HepG2 (cell line): ENCODE results near the gene AMIGO2. TPM values are rescaled to one million over a fixed set of nuclear protein-coding genes. Genes with fewer than 3 reads are reported as not detected.

Source experiments
- ATAC-seq: fragments of 200-7000 bp; cut with Tn5 transposase; 3 replicates; pipeline ENCODE4 v1.9.1; 2020; ENCODE audit warnings: mild to moderate bottlenecking, moderate library complexity
- BruUV-seq: library from RNA; stranded (reverse); fragments of 400-500 nt; replicated peaks from 2 replicates; lab custom pipeline; 2021; lab: Mats Ljungman, UMichigan
- CTCF ChIA-PET: fragments of 300-600 bp; formaldehyde crosslinking; extraction: SDS; loops from one replicate; lab custom pipeline; 2021; ENCODE audit warnings: low total read pairs, inconsistent platforms, low intra/inter-chr PET ratio; lab: Yijun Ruan, JAX
- POLR2A ChIA-PET: fragments of 350-600 bp; sonication (Branson Sonifier 250); formaldehyde crosslinking; loops from one replicate; lab custom pipeline; 2020; ENCODE audit warnings: antibody characterized with exemption, inconsistent platforms; lab: Yijun Ruan, JAX
- DNase-seq: peaks from one replicate; pipeline ENCODE4 v3.0.0-alpha.2; 2015; ENCODE audit warnings: low spot score
- FAIRE-seq: peaks from 3 replicates; lab custom pipeline; 2011; peaks lifted over from hg19 to GRCh38; lab: Jason Lieb, UNC
- H2AFZ ChIP-seq: one replicate; pipeline ENCODE4 v1.6.1; 2011; ENCODE audit warnings: low read length, inconsistent platforms
- H3K27ac ChIP-seq: fragments of 300-600 bp; 3 replicates; pipeline ENCODE4 v1.8.0; 2011; ENCODE audit warnings: mixed run types, mild to moderate bottlenecking, mixed read lengths, low read length, inconsistent platforms; ENCODE audit not compliant: insufficient read depth; ENCODE audit errors: extremely low read length
- H3K27me3 ChIP-seq, 2 experiments: fragments of 200-600 bp in 1 of 2; 2 replicates in 1 of 2; 3 replicates in 1 of 2; pipeline versions ENCODE4 v1.6.0 to v1.8.0; 2011; ENCODE audit warnings: low read length in 2 of 2, mild to moderate bottlenecking in 2 of 2, moderate library complexity in 2 of 2, inconsistent platforms in 1 of 2; ENCODE audit not compliant: insufficient read depth in 2 of 2, control insufficient read depth in 1 of 2
- H3K36me3 ChIP-seq, 2 experiments: fragments of 200-600 bp in 1 of 2; replicated peaks in 1 of 2; 2 replicates in 1 of 2; 3 replicates in 1 of 2; pipeline versions ENCODE4 v1.5.1 to v1.8.0; 2011; ENCODE audit warnings: low read length in 2 of 2, inconsistent platforms in 1 of 2; ENCODE audit not compliant: insufficient read depth in 2 of 2, control insufficient read depth in 1 of 2
- H3K4me1 ChIP-seq: 2 replicates; pipeline ENCODE4 v1.5.1; 2012; ENCODE audit warnings: low read length, inconsistent platforms; ENCODE audit not compliant: insufficient read depth
- H3K4me2 ChIP-seq: 2 replicates; pipeline ENCODE4 v1.6.0; 2011; ENCODE audit warnings: low read depth, low read length, inconsistent platforms
- H3K4me3 ChIP-seq, 3 experiments: fragments of 200-600 bp in 1 of 3; sonication (generic), shearing (Covaris generic) in 1 of 3; replicated peaks in 1 of 3; 2 replicates each; pipeline ENCODE4 v1.5.1; 2011 to 2016; ENCODE audit warnings: low read length in 3 of 3, inconsistent platforms in 2 of 3, low read depth in 2 of 3, mild to moderate bottlenecking in 2 of 3, control low read depth in 1 of 3, mixed read lengths in 1 of 3; ENCODE audit not compliant: insufficient read depth in 1 of 3
- H3K79me2 ChIP-seq: one replicate; pipeline ENCODE4 v1.6.1; 2011; ENCODE audit warnings: low read length, inconsistent platforms; ENCODE audit not compliant: insufficient read depth
- H3K9ac ChIP-seq: 2 replicates; pipeline ENCODE4 v1.6.0; 2011; ENCODE audit warnings: mild to moderate bottlenecking, low read depth, low read length, inconsistent platforms; ENCODE audit not compliant: insufficient read depth
- H3K9me3 ChIP-seq: 2 replicates; pipeline ENCODE4 v1.5.1; 2012; ENCODE audit warnings: mild to moderate bottlenecking, low read length
- H4K20me1 ChIP-seq: 2 replicates; pipeline ENCODE4 v1.6.0; 2011; ENCODE audit warnings: inconsistent platforms, mild to moderate bottlenecking, low read length, moderate library complexity; ENCODE audit not compliant: insufficient read depth
- AGO2 ChIP-seq: fragments of 200-400 bp; formaldehyde crosslinking; optimal IDR thresholded peaks from 2 replicates; pipeline ENCODE3; 2017; ENCODE audit warnings: mild to moderate bottlenecking, low read depth, low read length, moderate library complexity
- ATF7 ChIP-seq, 2 experiments: fragments of 450-650 bp in 1 of 2; sonication (generic) in 1 of 2; formaldehyde crosslinking in 1 of 2; IDR thresholded peaks; 2 replicates each; pipeline versions ENCODE4 v1.4.0 to v1.6.1; 2016 to 2020; ENCODE audit warnings: antibody characterized with exemption in 1 of 2, mild to moderate bottlenecking in 1 of 2, missing genetic modification reagents in 1 of 2
- DNMT3B ChIP-seq: conservative IDR thresholded peaks from 2 replicates; pipeline ENCODE4 v1.6.1; 2016; ENCODE audit warnings: missing biosample characterization, control low read depth
- HCFC1 ChIP-seq: fragments of 150-350 bp; IDR thresholded peaks from 2 replicates; pipeline ENCODE4 v1.6.1; 2014; ENCODE audit warnings: low read depth, low read length
- HMG20A ChIP-seq: IDR thresholded peaks from 2 replicates; pipeline ENCODE4 v1.6.1; 2016; ENCODE audit warnings: borderline replicate concordance
- KLF13 ChIP-seq: sonication (generic); formaldehyde crosslinking; IDR thresholded peaks from 2 replicates; pipeline ENCODE4 v1.4.0; 2020; ENCODE audit warnings: mild to moderate bottlenecking, missing genetic modification reagents
- MZF1 ChIP-seq: sonication (generic); formaldehyde crosslinking; IDR thresholded peaks from 2 replicates; pipeline ENCODE4 v1.8.1; 2023; ENCODE audit warnings: mild to moderate bottlenecking, missing genetic modification reagents, borderline replicate concordance
- NR2F6 ChIP-seq, 2 experiments: IDR thresholded peaks; 2 replicates each; pipeline ENCODE4 v1.6.1; 2016; ENCODE audit warnings: antibody characterized with exemption in 1 of 2, mild to moderate bottlenecking in 1 of 2
- RELA ChIP-seq: sonication (generic); formaldehyde crosslinking; IDR thresholded peaks from 2 replicates; pipeline ENCODE4 v1.4.0; 2020; ENCODE audit warnings: missing genetic modification reagents
- ZEB1 ChIP-seq: IDR thresholded peaks from 2 replicates; pipeline ENCODE4 v1.6.1; 2012; ENCODE audit warnings: mild to moderate bottlenecking, low read depth, inconsistent platforms; ENCODE audit not compliant: insufficient replicate concordance
- ZNF12 ChIP-seq: sonication (generic); formaldehyde crosslinking; IDR thresholded peaks from 2 replicates; pipeline ENCODE4 v1.5.0; 2020; ENCODE audit warnings: missing genetic modification reagents
- ZNF263 ChIP-seq: sonication (generic); formaldehyde crosslinking; IDR thresholded peaks from 2 replicates; pipeline ENCODE4 v1.4.0; 2020; ENCODE audit warnings: missing genetic modification reagents
- ZNF609 ChIP-seq: sonication (generic); formaldehyde crosslinking; IDR thresholded peaks from 2 replicates; pipeline ENCODE4 v1.4.0; 2020; ENCODE audit warnings: mild to moderate bottlenecking, missing genetic modification reagents, borderline replicate concordance
- WGBS: methylation state at CpG from one replicate; pipeline ENCODE4 v1.1.6; 2017; ENCODE audit warnings: low lambda C conversion rate; 5-methylcytosine and 5-hydroxymethylcytosine counted together
- in situ Hi-C: cut with HindIII; loops from 2 replicates; pipeline ENCODE4 v1.10.0; 2017; ENCODE audit warnings: low pct_unique_long_range_greater_than_20kb; ENCODE audit not compliant: extremely low pct_ligation_motif_present
- intact Hi-C: fragments of 100-400 bp; cut with micrococcal nuclease; formaldehyde crosslinking; loops from one replicate; pipeline ENCODE4 v1.10.0; 2022; ENCODE audit not compliant: unreplicated experiment
- polyA plus RNA-seq, 8 experiments: library from polyadenylated mRNA; depleted of rRNA in 3 of 8; stranded (reverse) in 7 of 8; unstranded in 1 of 8; fragments of >200 nt; fragmentation: Illumina TruSeq in 4 of 8; extraction: Trizol in 4 of 8; gene quantifications; 2 replicates each; pipeline versions ENCODE4 v1.2.1 to v1.2.3, GENCODE V29; 2011 to 2016; ENCODE audit warnings: low read depth in 4 of 8, missing spikeins in 1 of 8, mixed read lengths in 1 of 8; ENCODE audit not compliant: insufficient read depth in 1 of 8
- total RNA-seq, 5 experiments: library from RNA; depleted of rRNA; stranded (reverse); fragments of >200 nt; fragmentation: Illumina TruSeq; extraction: Trizol; gene quantifications; 2 replicates each; pipeline ENCODE4 v1.2.3, GENCODE V29; 2016; ENCODE audit warnings: low read depth in 1 of 5
- TF ChIP-seq, protein P1 (sequence below): sonication (generic); formaldehyde crosslinking; IDR thresholded peaks from 2 replicates; pipeline ENCODE4 v1.4.0; 2020; ENCODE audit warnings: mild to moderate bottlenecking, missing genetic modification reagents

AMIGO2 gene
- total and polyA plus RNA-seq, 2 of the 13 experiments (the other 11 are each of a cell fraction or from before 2014, with no cell fraction given): not detected

- TF ChIP-seq, protein P1, sequence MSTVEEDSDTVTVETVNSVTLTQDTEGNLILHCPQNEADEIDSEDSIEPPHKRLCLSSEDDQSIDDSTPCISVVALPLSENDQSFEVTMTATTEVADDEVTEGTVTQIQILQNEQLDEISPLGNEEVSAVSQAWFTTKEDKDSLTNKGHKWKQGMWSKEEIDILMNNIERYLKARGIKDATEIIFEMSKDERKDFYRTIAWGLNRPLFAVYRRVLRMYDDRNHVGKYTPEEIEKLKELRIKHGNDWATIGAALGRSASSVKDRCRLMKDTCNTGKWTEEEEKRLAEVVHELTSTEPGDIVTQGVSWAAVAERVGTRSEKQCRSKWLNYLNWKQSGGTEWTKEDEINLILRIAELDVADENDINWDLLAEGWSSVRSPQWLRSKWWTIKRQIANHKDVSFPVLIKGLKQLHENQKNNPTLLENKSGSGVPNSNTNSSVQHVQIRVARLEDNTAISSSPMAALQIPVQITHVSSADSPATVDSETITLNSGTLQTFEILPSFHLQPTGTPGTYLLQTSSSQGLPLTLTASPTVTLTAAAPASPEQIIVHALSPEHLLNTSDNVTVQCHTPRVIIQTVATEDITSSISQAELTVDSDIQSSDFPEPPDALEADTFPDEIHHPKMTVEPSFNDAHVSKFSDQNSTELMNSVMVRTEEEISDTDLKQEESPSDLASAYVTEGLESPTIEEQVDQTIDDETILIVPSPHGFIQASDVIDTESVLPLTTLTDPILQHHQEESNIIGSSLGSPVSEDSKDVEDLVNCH (CRISPR knock-in tag): no peak
- TF ChIP-seq MZF1 (CRISPR knock-in tag) (no peak), AGO2 (no peak), HCFC1 (no peak)
- TF ChIP-seq, all 625 proteins: peak for 0
Measured at GRCh38 chr12:47126246-47126645, 46.5 kb upstream of the AMIGO2 start (continued).

- H4K20me1 ChIP-seq: no peaks in the 10 kb centered on the region
- ChIA-PET POLR2A (no interaction called here), CTCF (no interaction called here)
- no peaks in the 10 kb centered on the region for H3K79me2 ChIP-seq
- no peak overlapping the region for H3K27ac ChIP-seq
- H3K27me3 ChIP-seq: no peaks in the 10 kb centered on the region; a peak in 1 of 5 replicates
- no peak for DNase-seq
- H3K36me3 ChIP-seq: no peaks in the 10 kb centered on the region
- no peak for FAIRE-seq
- WGBS: 0% methylated on average over 1 of the region's 1 CpG
- H3K9ac ChIP-seq: no peak overlapping the region
- ATAC-seq: no peak
- TF ChIP-seq ZNF609 (CRISPR knock-in tag) (no peak), ZNF263 (CRISPR knock-in tag) (no peak), NR2F6 (IDR thresholded peaks at IDR 0.05) (no peak), NR2F6 (CRISPR knock-in tag; IDR thresholded peaks at IDR 0.05) (no peak), DNMT3B (no peak), RELA (CRISPR knock-in tag) (no peak), ZNF12 (no peak), KLF13 (CRISPR knock-in tag) (no peak), HMG20A (CRISPR knock-in tag) (no peak), ATF7 (IDR thresholded peaks at IDR 0.05) (no peak), ATF7 (CRISPR knock-in tag; IDR thresholded peaks at IDR 0.05) (no peak), ZEB1 (no peak)
- H3K4me3 ChIP-seq: no peak overlapping the region
- no TSS peak for BruUV-seq
- H2AFZ ChIP-seq: no peak overlapping the region
- H3K4me1 ChIP-seq: no peaks in the 10 kb centered on the region
- intact Hi-C loops (no loop called here), in situ Hi-C loops (no loop called here)
- no peak overlapping the region for H3K4me2 ChIP-seq
- no peaks in the 10 kb centered on the region for H3K9me3 ChIP-seq
Measured at GRCh38 chr12:47124451-47124850, 44.7 kb upstream of the AMIGO2 start.
